NCI-H82 treated with DMSO at 0.1 percent for 48 hours (cell line): Measurements from ENCODE around the gene REXO5.
"Not testable (repeated sequence)": the region's sequence is repeated elsewhere in the genome, so short reads cannot be mapped to it uniquely, and the experiment has no call there.

ENCODE experiments used
- DNase-seq: peaks from one replicate; lab custom pipeline; 2025; ENCODE audit not compliant: unreplicated experiment; lab: John Stamatoyannopoulos, UW

REXO5 gene

GRCh38 chr16:20849589-20850390 lies 43.5 kb downstream of the REXO5 start:
- DNase-seq: peak; percentile 50

- peak; percentile 10 for DNase-seq
These were observed 44.7 kb downstream of the REXO5 start for GRCh38 chr16:20850981-20851380.

DNA sequence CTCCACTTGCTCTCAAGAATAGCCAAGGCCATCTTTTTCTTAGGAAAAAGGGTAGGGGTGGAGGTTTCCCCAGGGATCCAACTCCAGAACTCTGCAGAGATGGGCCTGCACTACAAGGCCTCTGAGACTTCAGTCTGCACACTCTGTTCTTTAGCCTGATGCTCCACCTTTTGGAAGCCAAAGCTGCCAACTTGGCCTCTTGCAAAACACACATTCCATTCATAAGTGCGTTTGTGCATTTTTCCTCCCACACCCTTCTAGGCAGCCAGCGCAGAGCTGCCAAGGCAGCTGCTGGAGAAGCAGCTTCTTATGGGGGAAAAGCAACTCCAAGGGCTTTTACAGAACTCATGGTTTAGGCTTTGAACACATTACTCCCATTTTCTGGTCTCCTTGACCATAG lies 45.3 kb downstream of the REXO5 start:
- DNase-seq: no peak

DNA sequence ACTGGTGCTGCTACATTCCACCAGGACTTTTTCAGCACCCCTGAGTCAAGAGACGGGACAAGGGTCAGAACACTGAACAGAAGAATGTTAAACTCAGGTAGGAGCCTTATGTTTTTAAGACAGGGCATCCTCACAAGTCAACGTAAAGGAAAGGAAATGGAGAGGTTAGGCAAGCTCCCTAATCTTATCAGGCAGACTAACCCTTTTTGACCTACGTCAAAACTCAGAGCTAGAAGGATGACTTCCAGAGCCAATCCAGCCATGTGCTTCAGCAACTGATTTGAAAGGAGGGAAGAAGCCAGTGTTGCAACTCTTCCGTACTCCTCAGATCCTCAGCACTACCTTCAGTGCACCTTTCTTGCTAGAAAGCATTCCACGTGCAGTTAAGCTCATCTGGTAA lies 46.8 kb downstream of the REXO5 start:
- DNase-seq: peak; percentile 47

DNA sequence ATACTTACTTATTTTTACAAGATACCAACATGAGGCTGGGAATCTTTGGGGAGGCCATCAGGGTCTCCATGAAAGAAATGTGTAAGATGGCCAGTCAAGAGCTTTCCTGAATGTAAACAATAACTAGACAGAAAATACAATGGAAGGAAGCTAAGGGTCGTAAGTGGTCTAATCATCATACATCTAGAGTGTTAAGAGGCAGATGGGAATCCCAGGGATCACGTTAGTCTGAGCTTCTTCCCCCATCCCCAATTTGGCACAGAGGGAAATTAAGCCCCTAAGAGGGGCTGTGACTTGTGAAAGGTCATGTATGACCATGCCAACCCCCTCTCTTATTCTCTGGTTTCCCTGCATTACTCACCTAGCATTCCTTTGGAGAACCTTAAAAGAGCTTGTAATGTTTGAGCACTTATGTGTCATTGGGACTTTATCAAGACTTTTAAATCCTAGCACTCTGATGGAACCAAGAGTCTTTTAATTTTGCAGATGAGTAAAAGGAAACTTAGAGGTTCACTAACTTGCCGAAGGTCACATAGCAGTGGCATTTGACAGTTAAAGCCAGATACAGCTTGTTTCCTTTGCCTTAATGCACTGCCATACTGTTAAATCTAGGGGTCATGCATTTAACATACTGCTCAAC lies 47.8 kb downstream of the REXO5 start:
- DNase-seq: peak; percentile 17

DNA sequence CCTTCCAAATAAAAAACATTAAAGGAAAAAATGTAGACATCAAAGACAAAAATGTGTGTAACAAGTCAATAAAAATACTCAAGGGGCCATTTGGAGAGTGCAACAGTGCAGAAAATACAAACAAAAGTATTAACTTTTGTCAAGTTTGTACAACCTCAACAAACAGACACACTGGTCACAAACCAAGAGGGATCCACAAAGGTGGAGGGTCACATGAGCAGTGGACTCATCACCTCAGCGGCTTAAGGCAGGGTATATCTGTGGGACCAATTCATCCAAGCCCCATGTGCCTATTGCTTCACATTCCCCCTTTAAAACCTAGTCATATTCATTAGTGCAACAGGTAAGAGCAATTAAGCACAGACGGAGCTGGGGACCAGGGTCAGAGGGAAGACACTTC lies 48.6 kb downstream of the REXO5 start:
- DNase-seq: no peak

DNA sequence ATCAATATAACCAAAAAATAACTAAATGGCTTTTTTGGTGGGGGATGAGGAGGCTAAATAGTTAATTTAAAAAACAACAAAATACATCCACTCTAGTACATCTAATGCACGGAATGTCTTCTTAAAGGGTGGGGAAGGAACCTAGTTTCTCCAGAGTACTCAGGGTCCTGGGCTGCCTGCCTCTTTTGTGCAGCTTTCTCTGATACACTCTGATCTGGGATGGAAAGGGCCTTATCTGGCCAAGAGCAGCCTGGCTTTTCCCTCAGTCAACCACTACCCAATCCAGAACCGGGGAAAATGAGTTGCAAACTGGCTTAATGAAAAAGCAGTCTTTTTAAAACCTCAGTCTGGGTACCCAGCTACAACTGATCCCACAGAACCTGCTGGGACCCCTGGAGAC lies 51.0 kb downstream of the REXO5 start:
- DNase-seq: no peak

DNA sequence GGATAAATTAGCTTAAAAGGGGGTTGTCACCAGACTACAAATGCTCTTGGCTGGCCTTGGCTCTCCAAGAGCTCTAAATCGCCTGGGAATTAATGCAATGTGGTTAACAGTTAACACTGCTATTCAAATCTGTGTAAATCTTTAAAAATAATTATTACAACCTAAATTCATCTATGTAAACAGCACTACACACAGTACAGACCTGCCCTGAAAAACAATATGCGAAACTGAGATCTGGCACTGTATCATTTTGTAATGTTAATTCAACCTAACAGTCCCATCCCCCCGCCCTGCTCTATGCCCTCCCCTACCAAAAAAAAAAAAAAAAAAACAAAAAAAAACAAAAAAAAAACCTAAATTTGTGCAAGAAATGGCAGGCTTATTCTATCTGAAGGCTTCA lies 52.9 kb downstream of the REXO5 start:
- no peak for DNase-seq

GRCh38 chr16:20859699-20860098 lies 53.4 kb downstream of the REXO5 start:
- no peak for DNase-seq

GRCh38 chr16:20860361-20860760 lies 54.0 kb downstream of the REXO5 start:
- DNase-seq: no peak

DNA sequence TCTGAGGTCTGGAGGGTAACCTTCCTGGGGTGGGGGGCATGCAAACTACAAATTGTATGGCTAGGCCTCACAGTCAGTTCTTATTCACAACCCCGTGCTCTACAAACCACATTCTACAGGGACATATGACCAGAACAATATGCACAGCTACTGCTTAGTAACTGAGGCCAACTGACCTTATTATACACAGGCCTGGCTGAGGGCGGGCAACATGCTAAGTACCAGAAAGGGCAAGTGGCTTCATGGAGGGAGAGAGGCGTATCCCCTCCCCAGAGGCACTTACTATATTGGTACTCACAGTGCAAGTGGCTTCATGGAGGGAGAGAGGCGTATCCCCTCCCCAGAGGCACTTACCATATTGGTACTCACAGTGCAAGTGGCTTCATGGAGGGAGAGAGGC lies 54.7 kb downstream of the REXO5 start:
- DNase-seq: not testable (repeated sequence)

- DNase-seq: no peak
These were observed 56.0 kb downstream of the REXO5 start for GRCh38 chr16:20862162-20862960.

DNA sequence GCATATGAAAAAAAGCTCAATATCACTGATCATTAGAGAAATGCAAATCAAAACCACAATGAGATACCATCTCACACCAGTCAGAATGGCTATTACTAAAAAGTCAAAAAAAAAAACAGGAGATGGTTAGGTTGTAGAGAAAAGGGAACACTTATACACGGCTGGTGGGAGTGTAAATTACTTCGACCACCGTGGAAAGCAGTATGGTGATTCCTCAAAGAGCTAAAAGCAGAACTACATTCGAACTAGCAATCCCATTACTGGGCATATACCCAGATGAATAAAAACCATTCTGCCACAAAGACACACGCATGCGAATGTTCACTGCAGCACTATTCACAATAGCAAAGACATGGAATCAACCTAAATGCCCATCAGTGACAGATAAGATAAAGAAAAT lies 58.0 kb downstream of the REXO5 start:
- DNase-seq: not testable (repeated sequence)

GRCh38 chr16:20865420-20866131 lies 59.2 kb downstream of the REXO5 start:
- peak; percentile 57 for DNase-seq

- DNase-seq: peak; percentile 99
These were observed 59.9 kb downstream of the REXO5 start for GRCh38 chr16:20866145-20866772.

GRCh38 chr16:20866801-20867200 lies 60.5 kb downstream of the REXO5 start:
- no peak for DNase-seq

DNA sequence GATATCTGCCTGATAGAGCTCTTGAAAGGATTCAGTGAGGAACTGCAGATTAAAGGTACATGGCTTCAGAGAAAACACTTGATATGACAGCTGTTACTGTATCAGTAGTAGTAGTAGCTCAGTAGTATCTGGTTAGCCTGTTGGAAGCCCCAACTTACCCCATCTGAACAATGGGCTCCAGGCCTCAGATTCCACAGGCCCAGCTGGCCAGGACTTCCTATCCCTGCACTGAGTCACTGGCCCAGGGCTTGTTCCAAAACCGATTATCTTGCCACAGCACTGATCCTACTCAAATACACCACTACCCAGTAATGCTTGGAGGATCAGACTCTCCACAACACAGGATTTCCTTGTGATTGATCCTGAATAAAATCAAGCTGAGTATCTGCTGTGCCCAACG lies 61.3 kb downstream of the REXO5 start:
- DNase-seq: peak; percentile 87

DNA sequence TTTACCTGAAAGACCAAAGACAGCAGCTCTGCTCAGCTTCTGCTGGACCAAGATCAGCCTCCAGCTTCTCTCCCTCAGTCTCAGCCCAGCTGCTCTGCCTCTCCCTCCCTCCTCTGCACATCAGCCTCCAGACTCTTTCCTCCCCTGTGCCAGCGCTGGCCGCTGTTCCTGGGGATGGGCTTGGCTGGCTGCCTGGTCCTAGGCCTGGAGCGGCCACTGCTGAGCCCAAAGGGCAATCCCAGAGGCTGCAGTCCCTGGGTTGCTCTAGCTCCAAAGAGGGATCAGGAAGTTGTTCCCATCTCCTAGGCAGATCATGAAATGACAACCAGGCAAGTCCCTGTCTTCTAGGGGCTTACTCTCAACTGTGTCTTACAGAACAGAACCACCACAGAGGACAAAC lies 62.6 kb downstream of the REXO5 start:
- peak; percentile 59 for DNase-seq

DNA sequence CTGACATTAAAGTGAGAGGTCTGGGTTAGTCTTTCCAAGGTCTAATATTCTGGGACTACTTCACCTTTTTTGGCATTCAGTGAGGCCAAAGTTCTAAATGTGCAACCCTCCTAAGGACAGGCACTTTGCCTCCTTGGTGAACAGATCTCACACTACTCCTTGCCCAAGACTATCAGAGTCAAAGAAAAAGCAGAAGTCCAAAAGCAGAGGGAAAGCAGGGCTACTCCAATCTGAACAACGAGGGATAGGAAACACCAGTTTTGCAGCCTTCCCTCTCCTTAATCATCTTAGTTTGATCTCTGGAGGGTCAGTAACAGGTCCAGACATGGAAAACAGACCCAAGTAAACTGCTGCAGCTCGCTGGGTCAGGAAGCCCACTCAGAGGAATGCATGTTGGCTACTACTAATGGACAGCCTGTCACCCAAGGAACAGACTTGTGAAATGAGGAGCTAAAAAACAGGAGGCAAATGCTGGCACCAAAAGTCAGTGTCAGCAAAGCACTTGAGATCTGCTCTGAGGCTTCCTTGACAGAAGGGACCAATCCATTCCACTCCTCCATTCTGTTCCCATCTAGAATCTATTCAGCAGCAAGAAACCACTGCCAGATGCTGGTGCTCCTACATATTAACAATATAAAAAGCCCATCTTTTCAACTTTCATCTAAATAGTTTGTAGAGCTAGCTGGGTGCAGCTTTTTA lies 63.9 kb downstream of the REXO5 start:
- DNase-seq: no peak

DNA sequence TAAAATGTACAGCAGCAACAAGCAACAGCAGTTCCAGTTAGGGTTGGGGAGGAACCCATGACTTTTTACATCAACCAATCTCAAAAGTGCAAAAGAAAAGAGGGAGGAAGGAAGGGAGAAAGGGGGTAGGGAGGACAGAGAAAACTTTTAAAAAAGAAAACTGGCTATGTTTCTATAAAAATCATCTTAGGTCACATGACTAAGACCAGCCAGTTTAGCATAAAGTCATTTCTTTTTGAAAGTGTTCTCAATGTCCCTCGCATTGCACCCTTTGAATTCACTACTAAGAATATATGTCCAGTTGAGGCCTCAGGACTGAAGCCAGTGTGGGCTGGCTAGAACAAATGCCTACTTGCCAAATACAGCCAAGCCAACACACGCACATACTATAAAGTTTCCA lies 64.9 kb downstream of the REXO5 start:
- DNase-seq: no peak
